ENCODE measurements around the gene PIP5KL1.

- TF ChIP-seq CTCF (conservative IDR thresholded peaks at IDR 0.05; ENCODE audit: low read depth, low read length) = no peak
- no peak for TF ChIP-seq EZH2phosphoT487 (IDR thresholded peaks at IDR 0.05; ENCODE audit: borderline replicate concordance, low read length)
Observed at GRCh38 chr9:127871531-127871930, 59.0 kb downstream of the PIP5KL1 start.
